IPS DF 4.7 (cell line): ENCODE data around the gene KRTAP16-1.
"Not testable (repeated sequence)": the region's sequence is repeated elsewhere in the genome, so short reads cannot be mapped to it uniquely, and the experiment has no call there.

Source experiments
- DNase-seq: peaks from one replicate; pipeline ENCODE4 v3.0.0-alpha.2; 2013; ENCODE audit warnings: low spot score; ENCODE audit errors: extremely low read depth

The KRTAP16-1 gene

GRCh38 chr17:41308918-41309359 lies at the start of gene KRTAP16-1:
TSS of gene KRTAP16-1 (minus strand) at chr17:41309309. CDS start at chr17:41309253, 56 bp downstream.
- DNase-seq, result no peak

GRCh38 chr17:41354536-41354935 lies 45.4 kb upstream of the KRTAP16-1 start:
- no peak for DNase-seq

- no peak for DNase-seq
These were observed 43.7 kb upstream of the KRTAP16-1 start for GRCh38 chr17:41352597-41353366.

- no peak for DNase-seq
These were observed 42.1 kb upstream of the KRTAP16-1 start for GRCh38 chr17:41351177-41351576.

GRCh38 chr17:41350381-41350878 lies 41.3 kb upstream of the KRTAP16-1 start, which contains the start of gene KRT33A:
TSS of gene KRT33A (minus strand) at chr17:41350828. CDS start at chr17:41350767, 61 bp downstream.
- not testable (repeated sequence) for DNase-seq

GRCh38 chr17:41347869-41348760 lies 39.0 kb upstream of the KRTAP16-1 start:
- DNase-seq, result no peak

- DNase-seq, result not testable (repeated sequence)
These were observed 37.3 kb upstream of the KRTAP16-1 start for GRCh38 chr17:41346421-41346820.

GRCh38 chr17:41345992-41346391 lies 36.9 kb upstream of the KRTAP16-1 start:
- no peak for DNase-seq

- no peak for DNase-seq
These were observed 33.9 kb upstream of the KRTAP16-1 start for GRCh38 chr17:41343029-41343428.

- no peak for DNase-seq
These were observed 32.1 kb upstream of the KRTAP16-1 start for GRCh38 chr17:41340934-41341861.

GRCh38 chr17:41340494-41340893 lies 31.4 kb upstream of the KRTAP16-1 start:
- no peak for DNase-seq

GRCh38 chr17:41339571-41340172 lies 30.6 kb upstream of the KRTAP16-1 start:
- no peak for DNase-seq

GRCh38 chr17:41338961-41339485 lies 29.9 kb upstream of the KRTAP16-1 start:
- no peak for DNase-seq

- no peak for DNase-seq
These were observed 26.6 kb upstream of the KRTAP16-1 start for GRCh38 chr17:41335747-41336146.

- DNase-seq, result no peak
These were observed 25.5 kb upstream of the KRTAP16-1 start for GRCh38 chr17:41334385-41335305.

- DNase-seq, result no peak
These were observed 24.7 kb upstream of the KRTAP16-1 start for GRCh38 chr17:41333836-41334235.

- DNase-seq, result no peak
These were observed 24.0 kb upstream of the KRTAP16-1 start for GRCh38 chr17:41333098-41333497.

- no peak for DNase-seq
These were observed 23.1 kb upstream of the KRTAP16-1 start for GRCh38 chr17:41332239-41332638.

- no peak for DNase-seq
These were observed 22.5 kb upstream of the KRTAP16-1 start for GRCh38 chr17:41331606-41332005.
